Activated CD8-positive, alpha-beta memory T cell treated with anti-CD3 and anti-CD28 coated beads, Interleukin-2, amount 10 ng/mL, durations not matched to agents 7 days and 5 days (primary cell): ENCODE data around the gene SLITRK1. TPM values are rescaled to one million over a fixed set of nuclear protein-coding genes. Genes with fewer than 3 reads are reported as not detected.
A peak's percentile ranks its signal among the peaks of the same experiment; 100 is the strongest.

Experiments used
- ATAC-seq: fragments of 150-1000 bp; cut with Tn5 transposase; one replicate; pipeline ENCODE4 v1.10.0; 2021; ENCODE audit warnings: moderate library complexity
- CTCF ChIA-PET: fragments of 350-600 bp; sonication (Branson Sonifier 250); formaldehyde crosslinking; loops from one replicate; lab custom pipeline; 2021; ENCODE audit warnings: antibody characterized with exemption; lab: Charles Lee
- DNase-seq: peaks from one replicate; pipeline ENCODE4 v3.0.0-alpha.2; 2020
- H3K27ac Mint-ChIP-seq: one replicate; pipeline ENCODE4 v1.8.0; 2021; ENCODE audit warnings: mild to moderate bottlenecking, mixed read lengths
- H3K27me3 Mint-ChIP-seq: one replicate; pipeline ENCODE4 v1.8.0; 2021; ENCODE audit warnings: mixed read lengths
- H3K36me3 Mint-ChIP-seq: one replicate; pipeline ENCODE4 v1.8.0; 2021; ENCODE audit warnings: mild to moderate bottlenecking, mixed read lengths
- H3K4me1 Mint-ChIP-seq: one replicate; pipeline ENCODE4 v1.8.0; 2021; ENCODE audit warnings: mixed read lengths
- H3K4me3 Mint-ChIP-seq: one replicate; pipeline ENCODE4 v1.8.0; 2021; ENCODE audit warnings: mild to moderate bottlenecking, moderate library complexity, mixed read lengths
- H3K9me3 Mint-ChIP-seq: one replicate; pipeline ENCODE4 v1.8.0; 2022; ENCODE audit warnings: low read depth, mixed read lengths
- total RNA-seq, 2 experiments: library from RNA; stranded (reverse); gene quantifications; one replicate each; pipeline ENCODE4 v1.2.3, GENCODE V29; 2021

The SLITRK1 gene
- total RNA-seq, 2 experiments from 2014 or later, result not detected

DNA sequence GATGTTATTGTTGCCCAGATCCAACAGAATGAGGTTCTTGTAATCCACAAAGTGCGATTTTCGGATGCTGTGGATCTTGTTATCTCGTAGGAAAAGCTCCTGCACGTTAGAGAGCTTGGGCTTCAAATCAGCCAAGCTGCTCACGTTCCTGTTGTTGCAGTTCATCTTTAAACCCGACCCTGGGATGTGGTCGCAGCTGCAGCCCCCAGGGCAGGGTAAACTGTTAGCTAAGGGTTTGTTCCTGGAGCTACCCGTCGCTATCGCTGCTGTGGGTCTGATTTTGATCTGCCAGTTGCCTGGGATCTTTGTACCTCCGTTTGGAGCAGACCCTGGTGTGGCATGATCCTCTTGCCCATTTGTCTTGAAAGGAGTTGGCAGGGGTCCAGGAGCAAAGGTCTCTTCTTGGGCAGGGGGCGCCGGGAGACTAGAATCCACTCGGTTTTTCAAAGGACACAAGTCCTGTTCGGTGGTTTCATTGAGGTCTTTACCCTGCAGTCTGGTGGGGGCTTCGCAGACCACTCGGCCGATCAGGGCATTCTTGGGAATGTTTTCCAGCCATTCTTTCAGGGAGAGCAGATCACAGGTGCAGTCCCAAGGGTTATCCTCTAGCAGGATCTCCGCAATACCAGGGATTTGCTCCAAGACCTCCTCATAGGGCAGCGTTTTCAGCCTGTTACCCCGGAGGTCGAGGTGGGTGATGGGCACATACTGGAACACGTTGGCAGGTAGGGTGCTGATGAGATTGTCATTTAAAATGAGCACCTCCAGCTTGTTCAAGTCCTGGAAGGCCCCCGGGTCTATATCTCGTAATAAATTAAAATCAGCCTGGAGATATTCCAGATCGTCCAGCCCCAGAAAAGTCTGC, 1.8 kb downstream of the SLITRK1 start:
- H3K36me3 Mint-ChIP-seq, result no peaks in the 10 kb centered on the region
- no peak overlapping the region for H3K27ac Mint-ChIP-seq
- ATAC-seq (no peak), DNase-seq (no peak)
- H3K27me3 Mint-ChIP-seq, result peaks cover 61% of the 10 kb centered on the region
- peaks cover 17% of the 10 kb centered on the region for H3K4me1 Mint-ChIP-seq
- H3K9me3 Mint-ChIP-seq, result no peaks in the 10 kb centered on the region
- H3K4me3 Mint-ChIP-seq, result no peak overlapping the region
- CTCF ChIA-PET, result no interaction called here

DNA sequence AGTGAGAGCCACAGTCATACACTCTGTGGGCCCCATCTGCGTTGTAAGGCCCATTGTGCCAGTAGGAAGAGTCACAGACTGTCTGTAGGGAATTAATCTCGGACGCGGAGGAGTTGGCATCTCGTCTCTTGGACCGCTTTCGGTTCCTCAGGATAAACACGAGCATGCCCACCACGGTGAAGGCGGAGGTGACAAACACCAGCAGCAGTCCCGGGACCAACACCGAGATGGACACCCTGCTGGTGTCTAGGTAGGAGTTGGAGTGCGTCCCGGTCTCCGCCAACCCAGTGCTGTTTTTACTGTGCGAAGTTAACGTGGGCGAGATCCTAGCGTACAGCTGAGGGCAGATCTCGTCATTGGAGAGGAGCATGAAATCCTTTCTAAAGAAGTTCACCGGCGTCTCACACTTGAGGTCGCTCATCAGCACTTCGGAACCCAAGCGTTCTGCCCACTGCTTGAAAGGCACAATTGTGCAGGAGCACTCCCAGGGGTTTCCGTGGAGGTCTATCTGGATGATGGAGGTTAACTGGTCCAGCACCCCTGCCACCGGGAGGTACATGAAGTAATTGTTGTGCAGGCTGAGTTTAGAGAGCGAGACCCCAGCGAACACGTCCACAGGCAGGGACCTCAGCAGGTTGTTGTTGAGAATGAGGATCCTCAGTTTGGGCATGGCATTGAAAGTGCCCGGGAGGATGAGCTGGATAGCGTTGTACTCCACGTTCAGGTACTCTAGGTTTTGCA, 2.7 kb downstream of the SLITRK1 start:
- DNase-seq (no peak), ATAC-seq (no peak)
- no peaks in the 10 kb centered on the region for H3K9me3 Mint-ChIP-seq
- no peak overlapping the region for H3K27ac Mint-ChIP-seq
- CTCF ChIA-PET, result no interaction called here
- peaks cover 63% of the 10 kb centered on the region for H3K27me3 Mint-ChIP-seq
- H3K4me3 Mint-ChIP-seq, result peak overlapping the region; percentile 32
- no peaks in the 10 kb centered on the region for H3K36me3 Mint-ChIP-seq
- H3K4me1 Mint-ChIP-seq, result peaks cover 17% of the 10 kb centered on the region

DNA sequence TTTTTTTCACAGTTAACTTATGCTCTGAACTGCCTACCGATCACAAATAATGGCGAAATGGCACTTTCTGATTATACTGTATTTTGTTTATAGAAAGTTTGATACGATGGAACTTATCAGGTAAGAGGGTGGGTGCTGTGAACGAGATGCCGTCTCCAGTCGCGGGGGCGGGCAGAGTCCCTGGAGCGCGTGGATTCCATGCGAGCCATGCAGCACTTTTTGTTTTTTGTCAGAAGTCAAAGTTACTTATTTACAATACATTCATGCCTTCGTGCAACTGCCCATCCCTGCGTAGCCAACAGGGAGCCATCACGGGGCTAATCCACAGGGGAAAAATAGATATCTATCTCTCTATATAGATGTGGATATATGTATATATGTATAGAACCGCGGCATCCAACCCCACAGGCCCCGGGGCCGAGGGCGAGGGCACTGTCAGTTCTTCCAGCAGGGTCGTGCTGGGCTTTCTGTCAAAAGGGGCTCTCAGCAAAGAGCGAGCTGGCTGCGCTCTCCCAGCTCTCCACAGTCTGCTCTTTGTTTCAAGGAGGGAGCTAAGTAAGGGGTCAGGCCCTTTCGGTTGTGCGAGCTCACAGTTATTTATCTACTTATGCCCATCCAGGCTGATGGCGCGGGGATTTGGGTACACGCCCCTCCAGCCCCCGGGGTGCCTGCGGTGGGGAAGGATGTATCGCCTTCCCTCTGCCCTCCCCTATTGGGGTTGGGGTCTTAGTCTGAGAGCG, 3.4 kb downstream of the SLITRK1 start:
- ATAC-seq (no peak), DNase-seq (no peak)
- H3K4me3 Mint-ChIP-seq, result peak overlapping the region; percentile 32
- CTCF ChIA-PET, result no interaction called here
- H3K27me3 Mint-ChIP-seq, result peaks cover 59% of the 10 kb centered on the region
- no peaks in the 10 kb centered on the region for H3K36me3 Mint-ChIP-seq
- no peak overlapping the region for H3K27ac Mint-ChIP-seq
- no peaks in the 10 kb centered on the region for H3K9me3 Mint-ChIP-seq
- peaks cover 17% of the 10 kb centered on the region for H3K4me1 Mint-ChIP-seq

DNA sequence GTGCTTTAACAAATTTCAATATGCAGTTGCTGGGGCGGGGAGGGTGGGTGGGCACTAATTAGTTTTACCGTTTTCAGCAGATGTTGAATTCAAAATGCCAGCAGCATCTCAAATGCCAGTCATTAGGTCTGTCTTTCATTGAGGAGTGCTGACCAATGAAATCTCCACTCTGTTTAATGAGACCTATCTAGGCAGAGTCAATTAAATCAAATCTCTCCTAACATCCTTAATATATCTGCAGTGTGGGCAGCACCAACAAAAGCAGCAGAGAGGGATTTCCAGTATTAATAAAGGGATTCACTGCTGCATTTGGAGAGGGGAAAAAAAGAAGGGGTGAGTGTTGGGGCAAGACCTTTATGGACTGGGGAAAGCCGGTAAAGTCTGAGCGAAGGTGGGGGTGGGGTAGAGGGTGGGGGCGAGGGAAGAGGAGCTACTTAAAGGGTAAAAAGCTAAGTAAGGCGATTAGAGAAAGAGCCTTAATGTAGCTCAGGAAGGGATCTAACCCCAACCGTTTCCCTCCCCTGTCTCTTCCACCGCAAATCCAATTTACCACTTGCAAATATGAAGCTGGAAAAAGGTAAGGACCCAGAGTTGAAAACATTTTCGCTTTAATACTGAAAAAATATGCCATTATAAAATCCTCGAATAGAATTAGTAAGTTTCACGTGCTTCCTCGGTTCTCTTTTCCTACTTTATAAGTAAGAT, 4.5 kb downstream of the SLITRK1 start:
- Mint-ChIP-seq H3K4me1 (peaks cover 17% of the 10 kb centered on the region), H3K9me3 (no peaks in the 10 kb centered on the region), H3K36me3 (no peaks in the 10 kb centered on the region), H3K4me3 (no peak overlapping the region), H3K27ac (no peak overlapping the region), H3K27me3 (peaks cover 48% of the 10 kb centered on the region)
- CTCF ChIA-PET, result no interaction called here
- DNase-seq, result no peak
- ATAC-seq, result no peak

DNA sequence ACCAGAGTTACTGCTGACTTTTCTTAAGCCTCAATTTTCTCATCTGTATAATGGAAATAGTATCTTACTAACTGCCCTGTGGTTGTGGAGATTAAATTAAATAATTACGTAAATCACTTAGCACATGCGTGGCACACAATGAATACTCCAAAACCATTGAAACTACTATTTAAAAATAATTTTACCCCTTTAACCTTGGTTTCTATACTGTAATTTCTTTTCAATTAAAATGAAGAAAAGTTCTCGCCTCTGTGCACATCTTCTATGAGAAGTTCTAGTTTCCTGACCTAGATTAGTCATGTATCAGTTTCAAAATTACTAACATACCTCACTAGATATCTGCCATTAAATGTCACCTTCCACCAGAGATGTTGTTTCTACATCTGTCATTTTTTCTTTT, 5.7 kb downstream of the SLITRK1 start:
- ATAC-seq, result no peak

DNA sequence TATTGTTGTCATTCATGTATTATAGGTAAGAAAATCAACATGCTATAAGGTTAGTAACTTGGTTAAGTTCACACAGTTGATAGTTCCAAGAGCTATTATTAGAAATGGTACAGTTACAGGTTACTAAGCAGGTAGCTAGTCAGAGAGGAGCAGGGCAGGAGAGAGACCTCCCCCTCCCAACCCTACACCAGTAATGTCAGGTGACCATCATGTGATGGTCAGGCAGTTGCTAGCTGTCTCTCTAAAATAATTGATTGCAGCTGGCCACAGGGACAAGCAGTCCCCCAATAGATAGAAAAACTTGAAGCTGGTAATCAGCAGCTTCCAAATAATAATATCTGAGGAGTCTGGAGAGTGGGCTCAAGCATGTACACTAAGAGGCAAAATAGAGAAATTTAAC, 14.6 kb downstream of the SLITRK1 start:
- H3K27ac Mint-ChIP-seq, result no peak overlapping the region
- H3K36me3 Mint-ChIP-seq, result no peaks in the 10 kb centered on the region
- H3K9me3 Mint-ChIP-seq, result no peaks in the 10 kb centered on the region
- ATAC-seq (no peak), DNase-seq (no peak)
- no peaks in the 10 kb centered on the region for H3K4me1 Mint-ChIP-seq
- CTCF ChIA-PET, result no interaction called here
- no peaks in the 10 kb centered on the region for H3K27me3 Mint-ChIP-seq
- H3K4me3 Mint-ChIP-seq, result no peak overlapping the region

More for the DNA sequence above, 5.7 kb downstream of the SLITRK1 start:
- peaks cover 36% of the 10 kb centered on the region for H3K27me3 Mint-ChIP-seq
- no peak for DNase-seq
- CTCF ChIA-PET, result no interaction called here
- peaks cover 16% of the 10 kb centered on the region for H3K4me1 Mint-ChIP-seq
- H3K36me3 Mint-ChIP-seq, result no peaks in the 10 kb centered on the region
- no peaks in the 10 kb centered on the region for H3K9me3 Mint-ChIP-seq
- no peak overlapping the region for H3K27ac Mint-ChIP-seq
- no peak overlapping the region for H3K4me3 Mint-ChIP-seq

DNA sequence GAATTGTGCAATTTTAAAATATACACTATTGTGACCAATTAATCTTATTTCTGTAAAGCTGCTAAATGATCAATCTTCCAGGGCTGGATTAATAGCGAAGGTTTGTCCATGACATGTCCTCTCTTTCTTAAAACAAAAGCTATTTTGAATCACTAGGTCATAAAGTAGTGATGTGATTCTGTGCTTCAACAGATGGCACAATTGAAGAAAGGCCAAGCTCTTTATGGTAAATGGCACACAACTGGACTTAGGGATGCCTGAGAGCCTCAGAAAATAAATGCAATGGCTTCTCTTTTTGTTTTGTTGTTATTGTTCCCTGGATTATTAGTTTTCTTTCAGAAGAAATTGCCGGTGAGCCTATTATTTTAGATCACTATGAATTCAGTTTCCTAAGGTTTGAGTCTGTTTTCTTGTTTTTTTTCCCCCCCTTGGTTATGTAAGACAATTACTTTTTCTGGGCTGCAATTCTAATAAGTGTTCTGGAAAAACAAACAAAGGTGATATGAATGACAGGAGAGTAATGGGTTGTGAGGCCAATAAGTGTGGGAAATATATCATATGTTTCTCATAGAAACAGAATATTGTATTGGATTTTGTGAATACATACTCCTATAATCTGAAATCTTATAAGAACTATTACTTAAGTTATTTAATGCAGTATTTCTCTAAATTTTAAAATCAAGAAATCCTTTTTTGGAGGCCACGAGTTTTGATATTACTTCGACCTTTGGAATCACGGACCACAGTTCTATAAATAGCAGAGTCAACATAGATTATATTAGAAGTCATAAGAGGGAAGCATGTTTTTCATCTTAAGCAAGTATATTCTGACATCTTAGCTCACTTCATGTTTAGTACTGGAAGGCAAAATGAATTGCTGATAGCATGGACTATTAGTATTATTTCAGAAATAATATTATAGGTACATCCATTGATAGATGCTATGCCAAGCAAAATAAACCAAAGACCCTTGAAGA, 16.8 kb downstream of the SLITRK1 start:
- DNase-seq, result no peak
- ATAC-seq, result no peak
- peaks cover 2% of the 10 kb centered on the region for H3K9me3 Mint-ChIP-seq
- no peaks in the 10 kb centered on the region for H3K27me3 Mint-ChIP-seq
- H3K36me3 Mint-ChIP-seq, result no peaks in the 10 kb centered on the region
- no peak overlapping the region for H3K27ac Mint-ChIP-seq
- H3K4me3 Mint-ChIP-seq, result no peak overlapping the region
- H3K4me1 Mint-ChIP-seq, result no peaks in the 10 kb centered on the region
- CTCF ChIA-PET, result no interaction called here

DNA sequence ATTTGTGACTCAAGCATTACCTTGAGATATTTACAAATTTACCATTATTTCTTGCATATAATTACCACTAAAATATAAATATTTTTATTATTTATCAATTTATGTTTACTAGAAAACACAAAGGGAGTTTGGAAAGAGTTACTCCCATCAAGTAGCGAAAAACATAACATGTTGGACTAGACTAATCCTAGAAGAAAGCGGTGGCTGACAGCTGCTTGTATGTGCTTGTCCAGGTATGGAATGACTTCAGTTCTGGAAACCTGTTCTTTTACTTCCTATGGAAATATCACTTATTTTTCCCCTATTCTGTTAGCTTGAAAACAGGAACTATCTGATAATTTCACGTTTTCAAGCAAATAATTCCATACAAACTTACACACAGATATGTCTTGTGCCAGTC, 28.5 kb downstream of the SLITRK1 start:
- ATAC-seq (no peak), DNase-seq (no peak)
- Mint-ChIP-seq H3K9me3 (no peaks in the 10 kb centered on the region), H3K36me3 (no peaks in the 10 kb centered on the region), H3K4me3 (no peak overlapping the region), H3K27ac (no peak overlapping the region), H3K4me1 (no peaks in the 10 kb centered on the region), H3K27me3 (no peaks in the 10 kb centered on the region)
- CTCF ChIA-PET, result no interaction called here

DNA sequence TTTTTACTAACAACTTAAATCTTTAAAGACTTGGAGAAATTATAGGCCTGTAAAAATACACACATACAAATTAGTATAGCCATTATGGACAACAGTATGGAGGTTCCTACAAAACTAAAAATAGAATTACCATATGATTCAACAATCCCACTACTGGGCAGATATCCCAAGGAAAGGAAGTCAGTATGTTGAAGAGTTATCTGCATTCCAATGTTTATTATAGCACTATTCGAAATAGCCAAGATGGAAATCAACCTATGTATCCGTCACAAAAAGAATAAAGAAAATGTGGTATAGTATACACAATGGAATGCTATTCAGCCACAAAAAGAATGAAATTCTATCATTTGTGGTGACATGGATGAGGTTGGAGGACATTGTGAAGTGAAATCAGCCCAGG, 37.2 kb downstream of the SLITRK1 start:
- no peak overlapping the region for H3K4me3 Mint-ChIP-seq
- DNase-seq (no peak), ATAC-seq (no peak)
- CTCF ChIA-PET, result no interaction called here
- H3K36me3 Mint-ChIP-seq, result no peaks in the 10 kb centered on the region
- no peaks in the 10 kb centered on the region for H3K27me3 Mint-ChIP-seq
- peaks cover 5% of the 10 kb centered on the region for H3K9me3 Mint-ChIP-seq
- no peaks in the 10 kb centered on the region for H3K4me1 Mint-ChIP-seq
- H3K27ac Mint-ChIP-seq, result no peak overlapping the region

DNA sequence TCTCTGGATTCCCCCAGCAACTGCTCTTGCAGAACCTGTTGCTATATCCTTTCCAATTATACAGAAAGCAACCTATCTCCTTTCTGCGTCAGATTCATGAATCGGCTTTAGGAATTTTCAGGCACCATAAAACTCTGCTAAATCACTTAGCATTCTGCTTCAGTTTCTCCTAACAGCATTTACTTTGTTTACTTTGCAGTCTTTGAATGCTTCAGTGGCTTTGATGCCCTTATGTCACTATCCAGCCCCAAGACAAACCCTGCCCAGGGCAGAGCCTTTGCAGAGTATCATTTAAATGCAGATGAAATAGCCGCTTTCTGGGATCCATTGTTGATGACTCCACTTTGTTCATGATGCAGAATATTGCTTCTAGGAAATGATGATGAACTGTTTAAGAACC, 43.1 kb downstream of the SLITRK1 start:
- H3K9me3 Mint-ChIP-seq, result no peaks in the 10 kb centered on the region
- H3K27ac Mint-ChIP-seq, result no peak overlapping the region
- ATAC-seq, result no peak
- CTCF ChIA-PET, result no interaction called here
- H3K4me3 Mint-ChIP-seq, result no peak overlapping the region
- H3K27me3 Mint-ChIP-seq, result no peaks in the 10 kb centered on the region
- no peak for DNase-seq
- H3K36me3 Mint-ChIP-seq, result no peaks in the 10 kb centered on the region
- H3K4me1 Mint-ChIP-seq, result no peaks in the 10 kb centered on the region

DNA sequence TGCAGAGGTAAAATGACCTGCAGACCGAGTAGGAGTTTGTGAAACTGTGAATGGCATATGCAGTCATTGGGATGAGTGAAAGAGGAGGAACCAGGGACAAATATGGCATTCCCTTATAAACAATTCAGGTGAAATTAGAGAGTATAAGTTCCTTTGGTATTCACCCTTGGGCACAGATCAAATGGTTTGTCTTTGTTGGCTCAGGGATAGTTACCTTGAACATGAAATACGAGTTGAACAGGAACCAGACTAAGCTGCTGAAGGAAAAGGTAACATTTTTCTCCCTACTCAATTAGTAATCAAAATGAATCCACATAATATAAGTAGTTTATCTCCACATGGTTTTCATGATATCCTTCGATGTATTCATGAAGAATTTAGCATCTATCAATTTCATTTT, 50.5 kb downstream of the SLITRK1 start:
- no peak for ATAC-seq
- Mint-ChIP-seq H3K4me1 (no peaks in the 10 kb centered on the region), H3K9me3 (peaks cover 5% of the 10 kb centered on the region), H3K27me3 (no peaks in the 10 kb centered on the region), H3K4me3 (no peak overlapping the region), H3K36me3 (no peaks in the 10 kb centered on the region), H3K27ac (no peak overlapping the region)
- CTCF ChIA-PET, result no interaction called here
- no peak for DNase-seq

DNA sequence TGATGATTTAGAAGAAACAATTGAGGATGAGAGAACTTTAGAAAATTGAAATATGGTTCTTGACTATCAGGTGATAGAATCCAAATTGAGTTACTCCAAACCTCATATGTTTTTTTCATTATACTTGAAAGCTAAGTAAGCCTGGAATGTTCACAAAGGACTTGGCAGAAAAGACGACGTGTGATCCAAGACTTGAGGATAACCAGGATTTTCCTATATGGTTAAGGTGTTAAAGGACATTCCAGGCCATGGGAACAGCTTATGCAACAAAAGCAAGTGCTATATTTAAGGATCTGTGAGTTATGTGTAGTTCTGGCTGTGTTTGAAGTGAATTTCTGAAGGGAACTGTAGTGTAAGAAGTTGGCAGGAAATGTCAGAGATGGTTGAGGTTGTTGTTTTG, 52.5 kb downstream of the SLITRK1 start:
- Mint-ChIP-seq H3K27me3 (no peaks in the 10 kb centered on the region), H3K9me3 (peaks cover 5% of the 10 kb centered on the region), H3K4me1 (no peaks in the 10 kb centered on the region), H3K4me3 (no peak overlapping the region), H3K27ac (no peak overlapping the region), H3K36me3 (no peaks in the 10 kb centered on the region)
- DNase-seq (no peak), ATAC-seq (no peak)
- CTCF ChIA-PET, result no interaction called here
